Activated T-helper 1 cell treated with anti-CD3 and anti-CD28 coated beads, Interleukin-12 subunit alpha, Interleukin-12 subunit beta, Interleukin-2, Interleukin-4 antibody, amounts not matched to agents 30 ng/mL and 10 ng/mL and 1 ng/mL, durations not matched to agents 14 hours and 24 hours and 36 hours (primary cell): ENCODE results near the gene DOCK3. TPM values are rescaled to one million over a fixed set of nuclear protein-coding genes. Genes with fewer than 3 reads are reported as not detected.
"Not testable (repeated sequence)": the region's sequence is repeated elsewhere in the genome, so short reads cannot be mapped to it uniquely, and the experiment has no call there.

ENCODE experiments used
- DNase-seq: peaks from one replicate; pipeline ENCODE4 v3.0.0; 2021; ENCODE audit warnings: low spot score
- H3K27ac Mint-ChIP-seq: one replicate; pipeline ENCODE4 v1.8.0; 2021; ENCODE audit warnings: mild to moderate bottlenecking, mixed read lengths
- H3K27me3 Mint-ChIP-seq: one replicate; pipeline ENCODE4 v1.8.0; 2022; ENCODE audit warnings: mild to moderate bottlenecking, moderate library complexity, mixed read lengths; ENCODE audit not compliant: insufficient read depth
- H3K36me3 Mint-ChIP-seq: one replicate; pipeline ENCODE4 v1.8.0; 2021; ENCODE audit warnings: low read depth, mixed read lengths
- H3K4me1 Mint-ChIP-seq: one replicate; pipeline ENCODE4 v1.8.0; 2021; ENCODE audit warnings: low read depth, mixed read lengths
- H3K4me3 Mint-ChIP-seq: one replicate; pipeline ENCODE4 v1.8.0; 2021; ENCODE audit warnings: mild to moderate bottlenecking, moderate library complexity, mixed read lengths
- H3K9me3 Mint-ChIP-seq: one replicate; pipeline ENCODE4 v1.8.0; 2021; ENCODE audit warnings: mixed read lengths
- intact Hi-C: fragments of 100-400 bp; cut with micrococcal nuclease; formaldehyde crosslinking; loops from one replicate; pipeline ENCODE4 v1.15.1; 2024
- total RNA-seq: library from RNA; stranded (reverse); gene quantifications from 2 replicates; pipeline ENCODE4 v1.2.3, GENCODE V29; 2022

Gene DOCK3
- total RNA-seq, 1 donor from 2014 or later, result 1.5 TPM

DNA sequence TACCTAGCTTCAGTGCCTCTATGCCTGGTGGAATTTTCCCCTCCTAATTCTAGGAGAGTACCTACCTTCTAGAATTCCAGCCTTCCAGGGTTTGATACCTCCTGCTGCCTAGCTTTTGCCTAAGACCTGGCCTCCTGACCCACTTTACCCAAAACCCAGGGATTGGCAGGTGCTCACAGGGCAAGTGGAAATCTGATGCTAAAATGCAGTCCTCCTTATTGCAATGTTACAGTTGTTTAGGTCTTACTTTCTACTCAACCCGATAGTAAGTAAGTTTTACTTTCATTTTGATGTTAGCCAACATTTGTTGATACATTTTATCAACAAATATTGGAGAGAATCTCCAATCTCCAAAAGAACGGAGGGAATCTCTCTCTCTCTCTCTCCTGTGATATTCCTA is 275.9 kb downstream of the DOCK3 start:
- peaks cover 15% of the 10 kb centered on the region for H3K4me1 Mint-ChIP-seq
- intact Hi-C loops, result loop anchor here (10.0 kb wide), 1 partner anchor 276 kb away; the partner anchor contains the start of gene DOCK3
- H3K9me3 Mint-ChIP-seq, result no peaks in the 10 kb centered on the region
- H3K4me3 Mint-ChIP-seq, result peak overlapping the region; percentile 67
- no peak overlapping the region for H3K27ac Mint-ChIP-seq
- peaks cover 8% of the 10 kb centered on the region for H3K27me3 Mint-ChIP-seq
- DNase-seq, result no peak
- H3K36me3 Mint-ChIP-seq, result no peaks in the 10 kb centered on the region

DNA sequence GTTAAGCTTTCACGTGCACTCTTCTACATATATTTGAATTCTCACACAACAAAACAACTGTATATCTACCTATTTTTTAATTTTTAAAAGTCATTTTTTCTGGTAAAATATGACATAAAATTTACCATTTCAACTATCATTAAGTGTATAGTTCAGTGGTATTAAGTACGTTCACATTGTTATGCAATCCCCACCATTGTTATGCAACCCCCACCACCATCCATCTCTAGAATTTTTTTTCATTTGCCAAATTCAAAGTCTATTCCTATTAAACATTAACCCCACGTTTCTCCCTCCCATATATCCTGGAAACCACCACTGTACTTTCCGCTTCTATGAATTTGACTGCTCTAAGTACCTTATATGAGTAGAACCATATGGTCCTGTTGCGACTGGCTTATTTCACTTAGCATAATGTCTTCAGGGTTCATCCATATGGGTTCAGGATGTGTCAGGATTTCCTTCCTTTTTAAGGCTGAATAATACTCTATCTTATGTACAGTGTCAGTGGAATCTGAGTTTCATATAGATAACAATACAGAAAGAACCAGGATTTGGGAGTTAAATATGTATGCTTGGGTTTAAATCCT is 279.2 kb downstream of the DOCK3 start:
- no peaks in the 10 kb centered on the region for H3K36me3 Mint-ChIP-seq
- H3K4me3 Mint-ChIP-seq, result no peak overlapping the region
- no peak for DNase-seq
- H3K9me3 Mint-ChIP-seq, result no peaks in the 10 kb centered on the region
- no peak overlapping the region for H3K27ac Mint-ChIP-seq
- intact Hi-C loops, result loop anchor here (10.0 kb wide), 1 partner anchor 279 kb away; the partner anchor contains the start of gene DOCK3
- peaks cover 15% of the 10 kb centered on the region for H3K4me1 Mint-ChIP-seq
- H3K27me3 Mint-ChIP-seq, result peaks cover 15% of the 10 kb centered on the region

DNA sequence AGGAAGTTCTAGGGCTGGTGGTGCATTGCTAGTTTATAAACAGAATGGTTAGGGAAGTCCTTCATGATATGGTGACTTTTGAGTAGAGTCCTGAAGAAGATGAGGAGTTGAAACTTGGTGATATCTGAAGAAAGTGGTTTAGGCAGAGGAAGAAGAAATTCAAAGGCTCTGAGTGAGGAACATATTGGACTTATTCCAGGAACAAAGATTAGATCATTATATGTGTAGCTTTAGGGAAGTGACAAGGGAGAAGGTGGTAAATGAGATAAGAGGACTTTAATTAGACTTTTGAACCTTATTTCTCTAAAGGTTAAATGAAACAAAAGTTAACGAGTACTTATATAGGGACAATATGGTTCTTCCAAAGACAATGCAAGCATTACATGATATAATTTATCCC is 286.7 kb downstream of the DOCK3 start:
- Mint-ChIP-seq H3K4me3 (no peak overlapping the region), H3K27ac (no peak overlapping the region), H3K27me3 (peaks cover 32% of the 10 kb centered on the region), H3K9me3 (no peaks in the 10 kb centered on the region), H3K36me3 (no peaks in the 10 kb centered on the region), H3K4me1 (no peaks in the 10 kb centered on the region)
- intact Hi-C loops, result no loop called here
- no peak for DNase-seq

DNA sequence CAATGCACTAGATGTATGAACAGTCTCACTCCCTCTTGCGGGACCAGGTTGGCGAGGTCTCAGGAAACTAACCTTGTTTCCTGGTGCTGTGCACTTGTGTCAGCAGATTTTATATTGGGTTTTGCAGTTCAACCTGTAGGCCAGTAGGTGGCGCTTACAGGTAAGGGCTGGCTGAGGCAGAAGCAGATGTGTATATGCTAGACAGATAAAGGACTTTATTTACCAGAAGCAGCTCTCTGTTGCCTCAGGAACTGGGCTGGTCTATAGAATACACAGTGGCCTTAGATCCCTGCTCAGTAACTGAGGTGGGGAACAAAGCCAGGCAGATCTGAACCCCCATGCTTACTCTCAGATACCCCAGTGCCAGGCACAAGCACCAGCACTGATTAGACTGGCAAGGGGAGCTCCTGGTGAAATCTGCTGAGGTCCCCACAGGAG is 296.8 kb downstream of the DOCK3 start:
- Mint-ChIP-seq H3K27me3 (no peaks in the 10 kb centered on the region), H3K4me3 (no peak overlapping the region), H3K36me3 (no peaks in the 10 kb centered on the region), H3K9me3 (no peaks in the 10 kb centered on the region), H3K4me1 (peaks cover 20% of the 10 kb centered on the region), H3K27ac (no peak overlapping the region)
- peak; percentile 60 for DNase-seq
- intact Hi-C loops, result loop anchor here (1.0 to 5.0 kb wide), 5 partner anchors 129 to 416 kb away; partner anchors contain the start of gene MANF

- Mint-ChIP-seq H3K27me3 (no peaks in the 10 kb centered on the region), H3K36me3 (no peaks in the 10 kb centered on the region), H3K9me3 (no peaks in the 10 kb centered on the region), H3K27ac (no peak overlapping the region), H3K4me1 (peaks cover 20% of the 10 kb centered on the region), H3K4me3 (no peak overlapping the region)
- DNase-seq, result no peak
- intact Hi-C loops, result loop anchor here (5.0 kb wide), 2 partner anchors 400 to 415 kb away; partner anchors contain the start of gene MANF
These were observed 297.3 kb downstream of the DOCK3 start for GRCh38 chr3:50972029-50972428.

DNA sequence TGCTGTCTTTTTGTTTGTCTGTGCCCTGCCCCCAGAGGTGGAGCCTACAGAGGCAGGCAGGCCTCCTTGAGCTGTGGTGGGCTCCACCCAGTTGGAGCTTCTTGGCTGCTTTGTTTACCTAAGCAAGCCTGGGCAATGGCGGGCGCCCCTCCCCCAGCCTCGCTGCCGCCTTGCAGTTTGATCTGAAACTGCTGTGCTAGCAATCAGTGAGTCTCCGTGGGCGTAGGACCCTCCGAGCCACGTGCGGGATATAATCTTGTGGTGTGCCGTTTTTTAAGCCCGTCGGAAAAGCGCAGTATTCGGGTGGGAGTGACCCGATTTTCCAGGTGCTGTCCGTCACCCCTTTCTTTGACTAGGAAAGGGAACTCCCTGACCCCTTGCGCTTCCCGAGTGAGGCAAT is 303.9 kb downstream of the DOCK3 start:
- H3K9me3 Mint-ChIP-seq, H3K36me3 Mint-ChIP-seq, DNase-seq, H3K27me3 Mint-ChIP-seq, H3K4me1 Mint-ChIP-seq, H3K4me3 Mint-ChIP-seq, intact Hi-C loops, H3K27ac Mint-ChIP-seq: not testable (repeated sequence)

GRCh38 chr3:50978991-50979667 is 304.4 kb downstream of the DOCK3 start:
- H3K27ac Mint-ChIP-seq, result no peak overlapping the region
- no peaks in the 10 kb centered on the region for H3K36me3 Mint-ChIP-seq
- intact Hi-C loops, result no loop called here
- H3K27me3 Mint-ChIP-seq, result peaks cover 8% of the 10 kb centered on the region
- H3K9me3 Mint-ChIP-seq, result peaks cover 4% of the 10 kb centered on the region
- no peaks in the 10 kb centered on the region for H3K4me1 Mint-ChIP-seq
- DNase-seq, result no peak
- no peak overlapping the region for H3K4me3 Mint-ChIP-seq

- no peaks in the 10 kb centered on the region for H3K36me3 Mint-ChIP-seq
- intact Hi-C loops, result no loop called here
- no peak overlapping the region for H3K27ac Mint-ChIP-seq
- H3K4me1 Mint-ChIP-seq, result no peaks in the 10 kb centered on the region
- no peak for DNase-seq
- peaks cover 8% of the 10 kb centered on the region for H3K27me3 Mint-ChIP-seq
- peaks cover 4% of the 10 kb centered on the region for H3K9me3 Mint-ChIP-seq
- no peak overlapping the region for H3K4me3 Mint-ChIP-seq
These were observed 308.0 kb downstream of the DOCK3 start for GRCh38 chr3:50982540-50983325.

DNA sequence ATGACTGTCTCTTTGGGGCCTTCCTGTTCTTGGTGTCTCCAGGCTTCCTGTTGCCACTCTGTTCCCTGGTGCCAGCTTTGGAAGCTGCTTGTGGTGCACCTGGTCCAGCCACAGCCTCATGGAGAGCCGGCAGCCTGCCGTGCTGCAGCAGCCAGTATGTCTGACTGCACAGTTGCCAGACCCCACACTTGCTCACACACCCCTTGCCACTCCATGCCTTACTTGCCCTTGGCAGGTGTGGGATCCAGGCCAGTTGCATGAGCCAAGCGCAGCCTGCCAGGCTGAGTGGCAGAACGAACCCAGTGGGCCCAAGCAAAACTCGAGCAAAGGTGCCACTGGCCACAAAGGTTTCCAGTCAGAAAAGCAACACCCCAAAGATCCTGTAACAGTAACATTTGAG is 309.2 kb downstream of the DOCK3 start:
- H3K9me3 Mint-ChIP-seq, result peaks cover 3% of the 10 kb centered on the region
- H3K27me3 Mint-ChIP-seq, result peaks cover 8% of the 10 kb centered on the region
- H3K4me3 Mint-ChIP-seq, result no peak overlapping the region
- H3K4me1 Mint-ChIP-seq, result no peaks in the 10 kb centered on the region
- H3K27ac Mint-ChIP-seq, result no peak overlapping the region
- no peak for DNase-seq
- intact Hi-C loops, result no loop called here
- H3K36me3 Mint-ChIP-seq, result no peaks in the 10 kb centered on the region

GRCh38 chr3:50985893-50986292 is 311.2 kb downstream of the DOCK3 start:
- H3K36me3 Mint-ChIP-seq, result no peaks in the 10 kb centered on the region
- H3K4me1 Mint-ChIP-seq, result no peaks in the 10 kb centered on the region
- no peak overlapping the region for H3K4me3 Mint-ChIP-seq
- intact Hi-C loops, result no loop called here
- DNase-seq, result no peak
- H3K27me3 Mint-ChIP-seq, result no peaks in the 10 kb centered on the region
- H3K27ac Mint-ChIP-seq, result no peak overlapping the region
- peaks cover 15% of the 10 kb centered on the region for H3K9me3 Mint-ChIP-seq

- H3K27ac Mint-ChIP-seq, result no peak overlapping the region
- no peaks in the 10 kb centered on the region for H3K36me3 Mint-ChIP-seq
- H3K4me3 Mint-ChIP-seq, result no peak overlapping the region
- H3K4me1 Mint-ChIP-seq, result no peaks in the 10 kb centered on the region
- H3K9me3 Mint-ChIP-seq, result peaks cover 23% of the 10 kb centered on the region
- intact Hi-C loops, result no loop called here
- DNase-seq, result no peak
- no peaks in the 10 kb centered on the region for H3K27me3 Mint-ChIP-seq
These were observed 312.0 kb downstream of the DOCK3 start for GRCh38 chr3:50986726-50987125.

DNA sequence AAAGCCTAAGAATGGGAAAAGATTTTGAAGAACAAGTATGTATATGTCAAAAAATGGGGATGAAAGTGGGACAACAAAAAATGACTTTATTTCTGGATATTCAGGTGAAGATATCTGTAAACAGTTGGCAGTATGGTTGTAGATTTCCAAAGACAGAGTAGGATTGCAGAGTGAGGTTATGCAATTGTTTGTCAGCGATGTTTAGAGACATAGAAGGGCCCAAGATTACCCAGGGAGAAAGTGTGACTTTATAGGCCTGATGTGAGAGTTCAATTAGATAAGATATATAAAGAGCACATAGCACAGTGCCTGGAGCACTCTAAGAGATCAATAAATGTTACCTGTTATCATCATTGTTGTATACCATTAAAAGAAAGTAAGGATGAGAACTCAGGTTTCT is 319.8 kb downstream of the DOCK3 start:
- intact Hi-C loops, result no loop called here
- H3K9me3 Mint-ChIP-seq, result peaks cover 26% of the 10 kb centered on the region
- no peaks in the 10 kb centered on the region for H3K36me3 Mint-ChIP-seq
- H3K4me1 Mint-ChIP-seq, result no peaks in the 10 kb centered on the region
- no peak overlapping the region for H3K27ac Mint-ChIP-seq
- no peak for DNase-seq
- no peak overlapping the region for H3K4me3 Mint-ChIP-seq
- H3K27me3 Mint-ChIP-seq, result no peaks in the 10 kb centered on the region
